A549 (cell line): ENCODE results near the gene SAPCD2. TPM values are rescaled to one million over a fixed set of nuclear protein-coding genes. Genes with fewer than 3 reads are reported as not detected.

ENCODE experiments used
- ATAC-seq, 2 experiments: fragments of 200-7000 bp in 1 of 2; fragments of >200 bp in 1 of 2; cut with Nextera tagmentation in 1 of 2; cut with Tn5 transposase in 1 of 2; 3 replicates each; pipeline versions ENCODE4 v1.8.0 to v1.9.1; 2018 to 2020; ENCODE audit warnings: mild to moderate bottlenecking in 1 of 2, moderate library complexity in 1 of 2
- CTCF ChIA-PET: fragments of 300-600 bp; sonication (Branson Sonifier 250); formaldehyde crosslinking; extraction: SDS; loops from one replicate; lab custom pipeline; 2021; ENCODE audit warnings: antibody characterized with exemption, inconsistent platforms; lab: Yijun Ruan, JAX
- POLR2A ChIA-PET: fragments of 350-600 bp; formaldehyde crosslinking; extraction: SDS; loops from one replicate; lab custom pipeline; 2021; ENCODE audit warnings: antibody characterized with exemption, inconsistent platforms; lab: Yijun Ruan, JAX
- DNase-seq, 2 experiments: peaks; one replicate each; pipeline versions ENCODE4 v3.0.0 to v3.0.0-alpha.2; 2011 to 2016; ENCODE audit warnings: low read depth in 1 of 2, low spot score in 1 of 2
- FAIRE-seq: peaks from 2 replicates; lab custom pipeline; 2011; peaks lifted over from hg19 to GRCh38; lab: Jason Lieb, UNC
- H3K27ac ChIP-seq, 2 experiments: fragments of >200 bp; sonication (Bioruptor Twin); formaldehyde crosslinking; 3 replicates each; pipeline ENCODE4 v1.5.1; 2016 to 2017
- H3K4me1 ChIP-seq: fragments of >200 bp; sonication (Bioruptor Twin); formaldehyde crosslinking; 3 replicates; pipeline ENCODE4 v1.6.1; 2016
- H3K4me2 ChIP-seq: fragments of >200 bp; sonication (Bioruptor Twin); formaldehyde crosslinking; 3 replicates; pipeline ENCODE4 v1.6.1; 2016
- H3K4me3 ChIP-seq: fragments of >200 bp; sonication (Bioruptor Twin); formaldehyde crosslinking; 3 replicates; pipeline ENCODE4 v1.5.1; 2016
- H3K9me3 ChIP-seq: fragments of >200 bp; sonication (Bioruptor Twin); formaldehyde crosslinking; 3 replicates; pipeline ENCODE4 v1.6.1; 2016
- CBX2 ChIP-seq: fragments of 200-600 bp; sonication (generic); IDR thresholded peaks from 2 replicates; pipeline ENCODE4 v1.6.1; 2016; ENCODE audit warnings: low read depth, mild to moderate bottlenecking, borderline replicate concordance
- CBX8 ChIP-seq: fragments of 200-600 bp; sonication (generic); IDR thresholded peaks from 2 replicates; pipeline ENCODE4 v1.6.1; 2016
- CHD4 ChIP-seq: fragments of 200-600 bp; sonication (generic); IDR thresholded peaks from 2 replicates; pipeline ENCODE4 v1.6.1; 2016; ENCODE audit warnings: antibody characterized with exemption, mild to moderate bottlenecking, borderline replicate concordance
- EHF ChIP-seq: fragments of 250-450 bp; sonication (Bioruptor Pico); IDR thresholded peaks from 2 replicates; pipeline ENCODE4 v1.5.0; 2020; ENCODE audit warnings: mild to moderate bottlenecking
- EHMT2 ChIP-seq: fragments of 200-600 bp; sonication (generic); IDR thresholded peaks from 2 replicates; pipeline ENCODE4 v1.6.1; 2016; ENCODE audit warnings: antibody characterized with exemption, low read depth, mild to moderate bottlenecking, moderate library complexity
- ELK1 ChIP-seq: fragments of 150-350 bp; IDR thresholded peaks from 2 replicates; pipeline ENCODE4 v1.6.1; 2014; ENCODE audit warnings: low read depth, mild to moderate bottlenecking, low read length
- HOXA7 ChIP-seq: fragments of 250-450 bp; sonication (Bioruptor Pico); IDR thresholded peaks from 2 replicates; pipeline ENCODE4 v1.5.0; 2020; ENCODE audit warnings: mild to moderate bottlenecking, moderate library complexity
- NR3C1 ChIP-seq: fragments of >200 bp; sonication (Bioruptor Twin); formaldehyde crosslinking; IDR thresholded peaks from 3 replicates; pipeline ENCODE4 v1.6.1; 2017
- PHF8 ChIP-seq: fragments of 200-600 bp; sonication (generic); IDR thresholded peaks from 2 replicates; pipeline ENCODE4 v1.6.1; 2016; ENCODE audit warnings: low read depth, mild to moderate bottlenecking, antibody characterized with exemption, moderate library complexity, borderline replicate concordance
- REST ChIP-seq: fragments of 200-600 bp; sonication (generic); IDR thresholded peaks from 2 replicates; pipeline ENCODE4 v1.6.1; 2016; ENCODE audit warnings: antibody characterized with exemption, mild to moderate bottlenecking, moderate library complexity
- RFX5 ChIP-seq: fragments of 450-650 bp; IDR thresholded peaks from 2 replicates; pipeline ENCODE4 v1.7.1; 2014; ENCODE audit warnings: antibody characterized with exemption, mild to moderate bottlenecking, moderate library complexity
- SMC3 ChIP-seq: fragments of >200 bp; sonication (Bioruptor Twin); formaldehyde crosslinking; IDR thresholded peaks from 3 replicates; pipeline ENCODE4 v1.6.1; 2018; ENCODE audit warnings: inconsistent platforms
- SREBF2 ChIP-seq: fragments of 450-650 bp; IDR thresholded peaks from 2 replicates; pipeline ENCODE4 v1.6.1; 2014; ENCODE audit warnings: mild to moderate bottlenecking, moderate library complexity
- ZNF302 ChIP-seq: fragments of 250-450 bp; sonication (Bioruptor Pico); IDR thresholded peaks from 2 replicates; pipeline ENCODE4 v1.9.0; 2021; ENCODE audit warnings: inconsistent platforms, mild to moderate bottlenecking, moderate library complexity
- ZSCAN20 ChIP-seq: fragments of 250-450 bp; sonication (Bioruptor Pico); IDR thresholded peaks from 2 replicates; pipeline ENCODE4 v1.8.0; 2022; ENCODE audit warnings: mild to moderate bottlenecking, moderate library complexity
- WGBS: methylation state at CpG from one replicate; pipeline ENCODE4 v1.1.6; 2017; ENCODE audit errors: missing lambda C conversion rate; 5-methylcytosine and 5-hydroxymethylcytosine counted together
- polyA plus RNA-seq, 4 experiments: library from polyadenylated mRNA; depleted of rRNA in 3 of 4; stranded (reverse); fragments of >200 nt; fragmentation: RNase III in 1 of 4; extraction: RNeasy Plus Mini Kit Qiagen cat#74134 plus additional on column Dnase treatment in 1 of 4; gene quantifications; 2 replicates in 3 of 4; 3 replicates in 1 of 4; pipeline ENCODE4 v1.2.3, GENCODE V29; 2011 to 2017
- TF ChIP-seq, protein P1 (sequence below): IDR thresholded peaks from 2 replicates; pipeline ENCODE4 v1.6.1; 2012

SAPCD2 gene
- polyA plus RNA-seq, 2 of the 4 experiments (the other 2 are of a cell fraction): 6.9 to 14.6 TPM

GRCh38 chr9:137058521-137059234 is 11.7 kb downstream of the SAPCD2 start:
- FAIRE-seq (no peak), ATAC-seq (no peak), DNase-seq (no peak)
- 90% methylated on average over 7 of the region's 9 CpGs for WGBS
- Histone ChIP-seq H3K4me3 (no peak overlapping the region), H3K4me2 (peak overlapping the region; percentile 62; the same call in 1 of the 3 replicates), H3K4me1 (peaks cover 48% of the 10 kb centered on the region), H3K27ac (peak overlapping the region in 1 of 2 experiments; percentile 79; a peak in 1 of 6 replicates), H3K9me3 (no peaks in the 10 kb centered on the region)
- ChIA-PET CTCF (interaction anchor here (1.2 to 19.2 kb wide), 7 partner anchors 5 to 178 kb away, joined by 3 to 656 read pairs (median 12); partner anchors contain the start of genes ENTPD2, NPDC1 and SAPCD2), POLR2A (interaction anchor here (0.6 to 1.3 kb wide), 2 partner anchors 12 to 121 kb away, joined by 3 to 8 read pairs; partner anchors contain the start of gene SAPCD2)
- TF ChIP-seq ELK1 (no peak), CHD4 (no peak), EHMT2 (no peak), HOXA7 (CRISPR knock-in tag) (no peak), ZSCAN20 (CRISPR knock-in tag) (no peak), EHF (CRISPR knock-in tag) (no peak), CBX8 (no peak), NR3C1 (no peak), ZNF302 (no peak)

DNA sequence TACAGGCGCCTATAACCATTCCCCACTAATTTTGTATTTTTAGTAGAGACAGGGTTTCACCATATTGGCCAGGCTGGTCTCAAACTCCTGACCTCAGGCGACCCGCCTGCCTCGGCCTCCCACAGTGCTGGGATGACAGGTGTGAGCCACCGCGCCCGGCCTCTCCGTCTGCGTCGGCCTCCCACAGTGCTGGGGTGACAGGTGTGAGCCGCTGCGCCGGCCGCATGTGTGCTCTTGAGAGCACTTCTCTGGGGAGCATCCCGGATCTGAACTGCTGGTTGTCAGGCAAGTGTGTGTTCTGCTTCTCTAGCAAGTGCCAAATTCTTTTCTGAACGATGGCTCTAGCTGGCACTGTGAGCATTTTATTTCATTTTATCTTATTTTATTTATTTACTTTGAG is 12.8 kb downstream of the SAPCD2 start:
- Histone ChIP-seq H3K27ac (peak overlapping the region; percentile 17 to 79; a peak in 3 of 6 replicates), H3K4me2 (peak overlapping the region; percentile 62), H3K9me3 (no peaks in the 10 kb centered on the region), H3K4me3 (no peak overlapping the region), H3K4me1 (peaks cover 56% of the 10 kb centered on the region)
- CTCF ChIA-PET: interaction anchor here (1.2 to 19.2 kb wide), 6 partner anchors 4 to 179 kb away, joined by 3 to 656 read pairs (median 10); partner anchors contain the start of genes ENTPD2, NPDC1 and SAPCD2
- TF ChIP-seq HOXA7 (CRISPR knock-in tag) (no peak), CBX8 (no peak), EHF (CRISPR knock-in tag) (no peak)
- 54% methylated on average over 16 of the region's 16 CpGs for WGBS
- no peak for DNase-seq
- no peak for FAIRE-seq
- no peak for ATAC-seq
- POLR2A ChIA-PET: no interaction called here

DNA sequence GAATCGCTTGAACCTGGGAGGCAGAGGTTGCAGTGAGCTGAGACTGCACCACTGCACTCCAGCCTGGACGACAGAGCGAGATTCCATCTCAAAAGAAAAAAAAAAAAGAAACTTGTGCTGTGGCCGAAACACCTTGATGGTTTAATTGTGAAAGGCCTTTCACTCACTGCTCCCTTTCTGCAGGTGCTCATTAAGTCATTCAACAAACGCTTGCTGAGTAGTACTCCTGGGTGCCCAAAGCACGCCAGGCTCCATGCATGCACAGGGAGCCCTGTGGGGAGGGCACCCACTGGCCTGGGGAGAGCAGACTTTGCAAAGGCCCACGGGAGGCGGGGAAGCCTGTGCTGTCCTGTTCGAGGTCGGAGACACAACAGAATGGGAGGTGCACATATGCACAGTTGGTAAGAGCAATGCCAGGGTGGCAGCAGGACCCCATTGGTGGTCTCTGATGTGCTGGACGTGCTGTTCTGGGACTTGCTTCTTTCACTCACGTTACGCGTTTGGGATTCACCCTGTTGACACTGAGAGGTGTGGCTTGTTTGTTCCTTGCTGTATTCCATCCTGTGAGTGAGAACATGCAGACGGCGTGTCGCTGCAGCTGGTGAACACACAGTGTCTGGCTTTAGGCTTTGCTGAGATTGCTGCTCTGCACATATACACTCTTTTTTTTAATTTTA is 13.5 kb downstream of the SAPCD2 start:
- Histone ChIP-seq H3K4me2 (peak overlapping the region; percentile 62), H3K27ac (peak overlapping the region; percentile 17 to 79; a peak in 3 of 6 replicates), H3K9me3 (no peaks in the 10 kb centered on the region), H3K4me3 (no peak overlapping the region)
- peak in 1 of 2 experiments; percentile 8; a peak in 1 of 6 replicates for ATAC-seq
- 42% methylated on average over 17 of the region's 17 CpGs for WGBS
- POLR2A ChIA-PET: interaction anchor here (0.7 kb wide), 1 partner anchor 160 kb away, joined by 6 read pairs; no protein-coding TSS in a partner anchor
- peak in 1 of 2 experiments; percentile 57 for DNase-seq
- no peak for FAIRE-seq
- CTCF ChIA-PET: interaction anchor here (0.6 to 19.2 kb wide), 8 partner anchors 3 to 269 kb away, joined by 3 to 656 read pairs (median 12); partner anchors contain the start of genes ABCA2, ENTPD2, NPDC1 and SAPCD2
- TF ChIP-seq, protein P1, sequence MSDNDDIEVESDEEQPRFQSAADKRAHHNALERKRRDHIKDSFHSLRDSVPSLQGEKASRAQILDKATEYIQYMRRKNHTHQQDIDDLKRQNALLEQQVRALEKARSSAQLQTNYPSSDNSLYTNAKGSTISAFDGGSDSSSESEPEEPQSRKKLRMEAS: 0 out of 2 replicates have a peak, but pooled peaks have one; percentile 31
- TF ChIP-seq PHF8: no peak
- TF ChIP-seq, all 56 proteins: peak for 1
- H3K4me1 ChIP-seq: peaks cover 56% of the 10 kb centered on the region

DNA sequence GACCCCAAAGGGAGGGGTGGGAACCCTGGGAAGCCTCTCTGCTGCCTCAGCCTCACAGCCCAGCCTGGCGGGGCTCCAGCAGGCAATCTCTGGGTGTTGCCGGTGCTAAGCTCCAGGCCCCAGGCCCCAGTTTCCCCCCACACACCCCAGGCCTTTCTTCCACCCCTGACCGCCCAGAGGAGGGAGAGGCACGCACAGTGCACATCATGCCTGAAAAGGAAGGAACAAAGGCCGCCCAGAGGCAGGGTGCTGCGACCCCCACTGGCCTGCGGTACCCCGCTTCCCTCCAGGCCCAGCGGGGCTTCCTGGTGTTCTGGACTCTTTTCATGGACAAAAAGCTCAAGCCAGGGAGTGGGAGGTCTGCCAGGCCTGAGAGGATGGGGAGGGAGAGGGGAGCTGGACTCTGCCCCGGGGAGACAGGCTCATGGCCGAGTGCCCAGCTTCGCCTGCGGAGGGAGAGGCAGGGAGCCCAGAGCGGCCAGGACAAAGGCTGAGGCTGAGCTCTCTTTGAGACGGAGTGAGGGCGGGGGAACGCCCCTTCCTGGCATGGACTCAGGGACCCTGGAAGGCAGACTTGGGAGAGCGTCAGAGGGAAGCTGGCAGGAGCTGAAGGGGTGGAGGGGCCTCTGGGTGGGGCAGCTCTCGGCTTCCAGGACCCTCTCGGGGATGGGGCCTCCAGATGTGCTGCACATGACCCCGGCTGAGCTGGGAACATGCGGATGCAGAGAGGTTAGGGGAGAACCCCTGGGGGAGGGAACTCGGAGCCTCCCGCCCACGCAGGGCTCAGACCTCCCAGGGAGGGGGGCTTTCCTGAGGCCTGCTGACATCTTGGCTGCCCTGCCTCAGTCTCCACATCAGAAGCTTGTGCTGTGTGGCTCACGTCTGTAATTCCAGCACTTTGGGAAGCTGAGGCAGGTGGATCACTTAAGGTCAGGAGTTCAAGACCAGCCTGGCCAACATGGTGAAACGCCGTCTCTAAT is 14.7 kb downstream of the SAPCD2 start:
- Histone ChIP-seq H3K4me3 (no peak overlapping the region), H3K27ac (peak overlapping the region; percentile 79 to 88), H3K9me3 (no peaks in the 10 kb centered on the region), H3K4me1 (peaks cover 56% of the 10 kb centered on the region), H3K4me2 (peak overlapping the region; percentile 99)
- 29% methylated on average over 18 of the region's 28 CpGs for WGBS
- TF ChIP-seq RFX5 (no peak), SMC3 (no peak), CBX2 (no peak), REST (no peak), SREBF2 (no peak)
- ChIA-PET POLR2A (interaction anchor here (0.8 to 1.3 kb wide), 5 partner anchors 12 to 327 kb away, joined by 3 to 6 read pairs (median 5); partner anchors contain the start of genes SAPCD2 and TMEM141), CTCF (interaction anchor here (0.9 to 19.2 kb wide), 9 partner anchors 2 to 268 kb away, joined by 3 to 656 read pairs (median 4); partner anchors contain the start of genes ABCA2, ENTPD2, NPDC1 and SAPCD2)
- peak; percentile 58 to 76 for DNase-seq
- peak; percentile 54 to 82 for ATAC-seq
- FAIRE-seq: peak; percentile 67
